Activated T-cell treated with anti-CD3 and anti-CD28 coated beads for 24 hours (primary cell): ENCODE results near the gene USF3.
"Not testable (repeated sequence)": the region's sequence is repeated elsewhere in the genome, so short reads cannot be mapped to it uniquely, and the experiment has no call there.

Experiments
- DNase-seq: peaks from one replicate; pipeline ENCODE4 v3.0.0-alpha.2; 2020; ENCODE audit warnings: low read depth

The USF3 gene

GRCh38 chr3:113649174-113649845, 47.1 kb downstream of the USF3 start:
- DNase-seq, result no peak

GRCh38 chr3:113648524-113648923, 47.9 kb downstream of the USF3 start:
- no peak for DNase-seq

GRCh38 chr3:113643583-113643982, 52.9 kb downstream of the USF3 start:
- no peak for DNase-seq

GRCh38 chr3:113638910-113639309, 57.5 kb downstream of the USF3 start:
- DNase-seq, result no peak

GRCh38 chr3:113637756-113638155, 58.7 kb downstream of the USF3 start:
- no peak for DNase-seq

GRCh38 chr3:113636034-113636433, 60.4 kb downstream of the USF3 start:
- not testable (repeated sequence) for DNase-seq

- no peak for DNase-seq
Measured at GRCh38 chr3:113634782-113635474, 61.5 kb downstream of the USF3 start.

- no peak for DNase-seq
Measured at GRCh38 chr3:113631573-113631972, 64.9 kb downstream of the USF3 start.

- no peak for DNase-seq
Measured at GRCh38 chr3:113630956-113631542, 65.4 kb downstream of the USF3 start.

GRCh38 chr3:113629584-113630421, 66.6 kb downstream of the USF3 start:
- DNase-seq, result no peak

- DNase-seq, result no peak
Measured at GRCh38 chr3:113628788-113629187, 67.7 kb downstream of the USF3 start.

- DNase-seq, result no peak
Measured at GRCh38 chr3:113628316-113628715, 68.1 kb downstream of the USF3 start.

- no peak for DNase-seq
Measured at GRCh38 chr3:113626503-113627371, 69.7 kb downstream of the USF3 start.

- no peak for DNase-seq
Measured at GRCh38 chr3:113625834-113626233, 70.6 kb downstream of the USF3 start.

GRCh38 chr3:113623811-113624210, 72.6 kb downstream of the USF3 start:
- DNase-seq, result no peak

- DNase-seq, result no peak
Measured at GRCh38 chr3:113623324-113623723, 73.1 kb downstream of the USF3 start.

GRCh38 chr3:113620091-113620490, 76.4 kb downstream of the USF3 start:
- no peak for DNase-seq

GRCh38 chr3:113617726-113618125, 78.7 kb downstream of the USF3 start:
- no peak for DNase-seq

GRCh38 chr3:113615976-113616375, 80.5 kb downstream of the USF3 start:
- DNase-seq, result no peak

GRCh38 chr3:113614402-113614801, 82.0 kb downstream of the USF3 start:
- no peak for DNase-seq

- no peak for DNase-seq
Measured at GRCh38 chr3:113607219-113607596, 89.2 kb downstream of the USF3 start.
